Endodermal cell (in vitro differentiated cells): ENCODE data around the gene APLP1. TPM values are rescaled to one million over a fixed set of nuclear protein-coding genes. Genes with fewer than 3 reads are reported as not detected.

ENCODE experiments used
- DNase-seq: peaks from one replicate; pipeline ENCODE4 v3.0.0-alpha.2; 2017
- H3K27ac ChIP-seq: 2 replicates; pipeline ENCODE4 v1.5.1; 2013; ENCODE audit warnings: mild to moderate bottlenecking, low read depth, low read length, moderate library complexity
- H3K27me3 ChIP-seq: 2 replicates; pipeline ENCODE4 v1.6.1; 2013; ENCODE audit warnings: mild to moderate bottlenecking, low read length, moderate library complexity; ENCODE audit not compliant: insufficient read depth, control insufficient read depth, poor library complexity, severe bottlenecking
- H3K36me3 ChIP-seq: 2 replicates; pipeline ENCODE4 v1.7.0; 2013; ENCODE audit warnings: mild to moderate bottlenecking, low read length, moderate library complexity; ENCODE audit not compliant: control insufficient read depth, insufficient read depth
- H3K4me1 ChIP-seq: one replicate; pipeline ENCODE4 v1.7.0; 2013; ENCODE audit warnings: low read length; ENCODE audit not compliant: control insufficient read depth, insufficient read depth
- H3K4me3 ChIP-seq: 2 replicates; pipeline ENCODE4 v1.5.1; 2013; ENCODE audit warnings: mild to moderate bottlenecking, low read length, moderate library complexity
- H3K9ac ChIP-seq: 2 replicates; pipeline ENCODE4 v1.6.1; 2013; ENCODE audit warnings: mild to moderate bottlenecking, low read length, moderate library complexity; ENCODE audit not compliant: poor library complexity, severe bottlenecking; ENCODE audit errors: extremely low read depth
- H3K9me3 ChIP-seq: 2 replicates; pipeline ENCODE4 v1.6.1; 2013; ENCODE audit warnings: mild to moderate bottlenecking, low read length, moderate library complexity; ENCODE audit not compliant: control insufficient read depth
- H3K27ac Mint-ChIP-seq: 2 replicates; pipeline ENCODE4 v1.8.0; 2020; ENCODE audit warnings: mixed read lengths
- H3K27me3 Mint-ChIP-seq: 2 replicates; pipeline ENCODE4 v1.8.0; 2021; ENCODE audit warnings: mild to moderate bottlenecking, mixed read lengths; ENCODE audit not compliant: insufficient read depth
- H3K36me3 Mint-ChIP-seq: 2 replicates; pipeline ENCODE4 v1.8.0; 2020; ENCODE audit warnings: low read depth, mixed read lengths
- H3K4me1 Mint-ChIP-seq: 2 replicates; pipeline ENCODE4 v1.8.0; 2020; ENCODE audit warnings: mixed read lengths
- H3K4me3 Mint-ChIP-seq: 2 replicates; pipeline ENCODE4 v1.8.0; 2020; ENCODE audit warnings: mild to moderate bottlenecking, moderate library complexity, mixed read lengths
- H3K9me3 Mint-ChIP-seq: 2 replicates; pipeline ENCODE4 v1.8.0; 2020; ENCODE audit warnings: mild to moderate bottlenecking, mixed read lengths
- WGBS, 2 experiments: methylation state at CpG; one replicate each; pipeline versions ENCODE4 v1.1.5 to v1.1.7; 2013; ENCODE audit warnings: missing lambda C conversion rate in 2 of 2, mixed read lengths in 1 of 2; ENCODE audit not compliant: insufficient coverage in 1 of 2, insufficient read length in 1 of 2; 5-methylcytosine and 5-hydroxymethylcytosine counted together
- total RNA-seq, 2 donors: library from RNA; stranded (reverse); fragmentation: NEBNext Ultra II Directional in 1 of 2; extraction: Animal tissue kit (Norgen Biotek cat#: 25700) in 1 of 2; gene quantifications; 2 replicates in 1 of 2; 3 replicates in 1 of 2; pipeline ENCODE4 v1.2.1, GENCODE V29; 2021
- TF ChIP-seq, protein P1 (sequence below): fragments of 200-600 bp; sonication (generic); conservative IDR thresholded peaks from 2 replicates; pipeline ENCODE4 v1.5.0; 2021; ENCODE audit warnings: antibody characterized with exemption, mild to moderate bottlenecking

APLP1 gene
- total RNA-seq, 2 donors from 2014 or later: 4.1 to 10.6 TPM

DNA sequence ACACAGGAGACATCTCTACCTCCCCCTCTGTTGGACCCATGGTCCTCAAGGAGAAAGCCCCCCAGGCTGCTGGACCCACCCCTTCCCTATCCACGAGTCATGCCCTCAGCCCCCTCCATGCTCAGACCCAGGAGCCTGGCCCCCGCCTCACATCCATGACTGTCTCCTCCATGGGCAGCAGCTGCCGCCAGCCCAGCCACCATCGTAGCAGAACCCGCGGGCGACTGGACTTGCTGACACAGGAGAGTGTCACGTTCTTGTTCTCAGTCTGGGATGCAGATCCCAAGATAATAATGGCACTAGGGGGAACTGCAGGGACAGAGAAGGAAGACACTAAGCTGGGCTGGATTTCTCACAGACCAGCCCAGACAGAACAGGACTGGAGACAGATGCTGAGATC lies 19.9 kb upstream of the APLP1 start:
- Histone ChIP-seq H3K9me3 (no peaks in the 10 kb centered on the region), H3K9ac (no peak overlapping the region), H3K36me3 (no peaks in the 10 kb centered on the region), H3K4me1 (no peaks in the 10 kb centered on the region), H3K4me3 (no peak overlapping the region), H3K27me3 (peaks cover 78% of the 10 kb centered on the region), H3K27ac (no peak overlapping the region)
- Mint-ChIP-seq H3K4me3 (no peak overlapping the region), H3K27me3 (peaks cover 83% of the 10 kb centered on the region), H3K36me3 (no peaks in the 10 kb centered on the region), H3K4me1 (peaks cover 10% of the 10 kb centered on the region), H3K27ac (no peak overlapping the region), H3K9me3 (no peaks in the 10 kb centered on the region)
- TF ChIP-seq, protein P1, sequence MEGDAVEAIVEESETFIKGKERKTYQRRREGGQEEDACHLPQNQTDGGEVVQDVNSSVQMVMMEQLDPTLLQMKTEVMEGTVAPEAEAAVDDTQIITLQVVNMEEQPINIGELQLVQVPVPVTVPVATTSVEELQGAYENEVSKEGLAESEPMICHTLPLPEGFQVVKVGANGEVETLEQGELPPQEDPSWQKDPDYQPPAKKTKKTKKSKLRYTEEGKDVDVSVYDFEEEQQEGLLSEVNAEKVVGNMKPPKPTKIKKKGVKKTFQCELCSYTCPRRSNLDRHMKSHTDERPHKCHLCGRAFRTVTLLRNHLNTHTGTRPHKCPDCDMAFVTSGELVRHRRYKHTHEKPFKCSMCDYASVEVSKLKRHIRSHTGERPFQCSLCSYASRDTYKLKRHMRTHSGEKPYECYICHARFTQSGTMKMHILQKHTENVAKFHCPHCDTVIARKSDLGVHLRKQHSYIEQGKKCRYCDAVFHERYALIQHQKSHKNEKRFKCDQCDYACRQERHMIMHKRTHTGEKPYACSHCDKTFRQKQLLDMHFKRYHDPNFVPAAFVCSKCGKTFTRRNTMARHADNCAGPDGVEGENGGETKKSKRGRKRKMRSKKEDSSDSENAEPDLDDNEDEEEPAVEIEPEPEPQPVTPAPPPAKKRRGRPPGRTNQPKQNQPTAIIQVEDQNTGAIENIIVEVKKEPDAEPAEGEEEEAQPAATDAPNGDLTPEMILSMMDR: no peak
- no peak for DNase-seq
- WGBS, 2 experiments: 83 to 95% methylated on average over 4 to 8 of the region's 8 CpGs

DNA sequence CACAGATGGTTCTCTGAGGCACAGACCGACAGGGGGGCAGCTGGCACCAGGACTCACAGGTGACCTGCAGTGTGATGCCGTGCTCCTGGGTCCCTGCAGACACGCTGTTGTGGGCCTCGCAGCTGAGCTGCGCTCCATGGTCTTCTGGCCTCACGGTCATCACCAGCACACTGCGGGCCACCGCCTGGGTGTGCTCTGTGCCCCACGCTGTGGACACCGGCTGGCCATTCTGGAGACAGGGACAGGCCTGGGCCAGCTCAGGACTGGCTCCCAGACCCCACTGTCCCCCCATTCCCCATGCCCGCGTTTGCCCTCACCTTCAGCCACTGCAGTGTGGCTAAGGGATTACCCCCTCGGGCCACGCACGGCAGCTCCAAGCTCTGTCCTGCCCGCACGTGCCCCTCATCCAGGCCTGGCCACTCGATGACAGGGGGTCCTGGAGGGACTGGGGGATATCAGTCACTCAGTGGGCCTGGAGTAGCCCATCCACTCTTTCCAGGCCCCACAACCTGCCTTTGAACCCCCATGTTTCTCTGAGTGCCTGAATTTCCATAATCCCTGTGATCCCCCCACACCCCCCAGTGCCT lies 19.4 kb upstream of the APLP1 start:
- H3K27me3 Mint-ChIP-seq: peaks cover 80% of the 10 kb centered on the region
- H3K9me3 Mint-ChIP-seq: no peaks in the 10 kb centered on the region
- no peak overlapping the region for H3K4me3 Mint-ChIP-seq

DNA sequence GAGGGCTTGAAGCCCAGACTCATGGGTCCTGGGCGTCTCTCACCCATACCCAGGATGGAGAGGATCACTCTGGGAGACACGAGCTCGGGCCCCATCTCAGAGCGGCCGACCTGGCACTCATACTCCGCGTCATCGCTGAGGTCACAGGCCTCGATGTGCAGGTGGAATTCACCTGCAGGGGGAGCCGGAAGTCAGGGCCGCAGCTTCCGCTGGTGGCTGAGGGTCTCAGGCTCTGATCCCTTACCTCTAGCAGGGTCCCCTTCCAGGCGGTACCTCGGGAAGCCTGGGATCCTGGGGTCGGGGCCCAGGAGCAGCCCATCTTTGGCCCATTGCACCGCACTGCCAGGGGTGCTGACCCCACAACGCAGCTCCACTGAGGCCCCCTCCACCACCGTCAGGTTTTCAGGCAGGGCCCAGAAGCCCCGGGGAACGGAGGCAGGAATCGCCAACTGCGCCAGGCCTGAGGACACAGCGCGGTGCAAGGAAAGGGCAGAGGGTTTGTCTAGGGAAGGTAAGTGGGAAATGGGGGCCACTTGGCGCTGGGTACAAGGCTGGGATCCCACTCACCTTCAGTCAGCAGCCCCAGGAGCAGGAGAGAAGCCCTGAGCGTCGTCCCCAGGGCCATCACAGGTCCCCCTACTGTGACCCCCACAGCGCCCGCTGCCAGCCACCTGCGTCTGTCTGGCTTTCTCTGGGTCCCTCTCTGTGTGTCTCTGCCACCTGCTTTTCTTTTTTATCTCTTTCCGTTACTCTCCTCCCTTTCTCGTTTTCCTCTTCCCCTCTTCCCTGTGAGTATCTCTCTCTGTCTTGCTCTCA lies 17.0 kb upstream of the APLP1 start:
- H3K4me1 Mint-ChIP-seq: peaks cover 4% of the 10 kb centered on the region
- no peak overlapping the region for H3K9ac ChIP-seq
- TF ChIP-seq, protein P1: peak; percentile 83
- peaks cover 6% of the 10 kb centered on the region for H3K4me1 ChIP-seq
- no peaks in the 10 kb centered on the region for H3K36me3 ChIP-seq
- H3K9me3 ChIP-seq: no peaks in the 10 kb centered on the region
- H3K27me3 ChIP-seq: peaks cover 77% of the 10 kb centered on the region
- H3K27ac Mint-ChIP-seq: peak overlapping the region; percentile 53
- DNase-seq: peak; percentile 91
- H3K36me3 Mint-ChIP-seq: no peaks in the 10 kb centered on the region
- 67% methylated on average over 23 to 32 of the region's 32 CpGs for WGBS, 2 experiments
- peak overlapping the region; percentile 17 for H3K4me3 Mint-ChIP-seq
- no peak overlapping the region for H3K27ac ChIP-seq
- H3K9me3 Mint-ChIP-seq: no peaks in the 10 kb centered on the region
- H3K27me3 Mint-ChIP-seq: peaks cover 76% of the 10 kb centered on the region
- no peak overlapping the region for H3K4me3 ChIP-seq

More for the DNA sequence above, 19.4 kb upstream of the APLP1 start:
- H3K27me3 ChIP-seq: peaks cover 77% of the 10 kb centered on the region
- DNase-seq: no peak
- no peaks in the 10 kb centered on the region for H3K9me3 ChIP-seq
- no peaks in the 10 kb centered on the region for H3K36me3 Mint-ChIP-seq
- H3K4me3 ChIP-seq: no peak overlapping the region
- H3K4me1 Mint-ChIP-seq: peaks cover 10% of the 10 kb centered on the region
- no peak overlapping the region for H3K27ac ChIP-seq
- no peaks in the 10 kb centered on the region for H3K36me3 ChIP-seq
- TF ChIP-seq, protein P1: no peak
- 89 to 92% methylated on average over 13 to 18 of the region's 18 CpGs for WGBS, 2 experiments
- H3K27ac Mint-ChIP-seq: no peak overlapping the region
- no peak overlapping the region for H3K9ac ChIP-seq
- H3K4me1 ChIP-seq: no peaks in the 10 kb centered on the region
